Stimulated activated CD4-positive, alpha-beta T cell treated with anti-CD3 and anti-CD28 coated beads, Interleukin-4, amount 100 ng/mL, for 1 hour (primary cell): ENCODE data around the gene CCSER1.
"Not testable (repeated sequence)": the region's sequence is repeated elsewhere in the genome, so short reads cannot be mapped to it uniquely, and the experiment has no call there.

Experiments used
- DNase-seq: peaks from one replicate; pipeline ENCODE4 v3.0.0-alpha.2; 2020

CCSER1 gene

GRCh38 chr4:90580326-90580725 lies 453.1 kb downstream of the CCSER1 start:
- no peak for DNase-seq

DNA sequence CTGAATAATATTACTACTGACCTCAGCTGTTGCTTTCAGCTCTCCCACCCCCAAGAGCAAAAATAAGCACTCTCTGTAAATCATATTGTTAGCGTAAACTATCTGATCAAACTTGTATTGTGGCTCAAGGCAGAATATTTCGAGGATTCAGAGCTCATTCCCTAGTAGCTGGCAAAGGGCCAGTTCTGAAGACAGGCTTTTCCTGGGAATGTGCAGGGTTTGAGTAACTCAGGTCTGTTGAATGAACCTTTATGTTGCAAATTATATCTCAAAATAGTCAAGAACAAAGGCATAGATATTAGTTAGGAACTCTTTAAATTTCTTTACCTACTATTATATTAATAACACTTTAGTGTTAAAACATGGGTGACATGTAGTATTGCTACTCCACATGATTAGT lies 454.9 kb downstream of the CCSER1 start:
- no peak for DNase-seq

GRCh38 chr4:90584051-90584450 lies 456.9 kb downstream of the CCSER1 start:
- DNase-seq = no peak

GRCh38 chr4:90585961-90586360 lies 458.8 kb downstream of the CCSER1 start:
- no peak for DNase-seq

DNA sequence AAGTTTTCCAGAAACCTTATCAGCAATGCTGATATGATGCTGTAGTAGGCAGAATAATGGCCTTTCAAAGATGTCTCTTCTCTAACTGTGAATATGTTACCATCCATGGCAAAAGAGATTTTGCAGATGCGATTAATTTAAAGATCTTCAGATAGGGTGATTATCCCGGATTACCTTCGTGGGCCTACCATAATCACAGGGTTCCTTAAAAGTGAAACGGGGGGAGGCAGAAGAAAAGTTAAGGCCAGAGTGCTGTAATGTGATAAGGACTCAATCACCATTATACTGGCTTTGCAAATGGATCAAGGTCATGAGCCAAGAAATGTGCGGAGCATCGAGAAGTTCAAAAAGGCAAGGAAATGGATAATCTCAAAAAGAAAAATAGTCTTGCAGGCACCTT lies 459.6 kb downstream of the CCSER1 start:
- no peak for DNase-seq

DNA sequence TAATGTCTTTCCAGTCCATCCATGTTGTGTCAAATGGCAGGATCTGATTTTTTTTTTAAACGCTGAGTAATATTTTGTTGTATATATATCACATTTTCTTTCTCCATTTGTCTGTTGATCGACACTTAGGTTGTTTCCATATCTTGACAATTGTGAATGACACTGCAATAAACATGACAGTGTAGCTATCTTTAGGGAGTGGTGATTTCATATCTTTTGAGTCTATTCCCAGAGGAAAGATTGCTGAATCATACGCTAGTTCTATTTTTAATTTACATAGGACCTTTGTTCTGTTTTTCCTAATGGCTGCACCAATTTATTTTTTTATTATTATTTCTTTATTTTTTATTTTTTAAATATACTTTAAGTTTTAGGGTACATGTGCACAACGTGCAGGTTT lies 470.7 kb downstream of the CCSER1 start:
- DNase-seq = no peak

- DNase-seq = no peak
Measured at GRCh38 chr4:90598741-90599140, 471.5 kb downstream of the CCSER1 start.

- no peak for DNase-seq
Measured at GRCh38 chr4:90602726-90603125, 475.5 kb downstream of the CCSER1 start.

GRCh38 chr4:90603540-90603939 lies 476.3 kb downstream of the CCSER1 start:
- DNase-seq = no peak

DNA sequence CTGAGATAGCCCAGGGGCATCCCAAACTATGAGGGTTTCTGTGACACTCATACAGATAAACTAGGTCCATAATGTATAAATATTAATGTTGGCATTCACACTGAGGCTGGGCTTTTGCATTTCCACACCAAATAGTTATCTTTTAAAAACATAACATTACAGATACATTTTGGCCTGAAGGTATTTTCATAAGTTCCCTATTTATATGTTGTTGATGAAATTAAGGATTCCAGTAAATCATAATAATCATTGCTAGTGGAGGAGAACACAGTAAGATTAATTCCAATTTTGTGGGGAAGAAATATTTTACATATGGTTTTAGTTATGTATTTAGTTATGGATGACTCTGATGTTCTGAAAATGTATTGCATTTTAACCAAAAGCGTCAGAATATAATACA lies 479.6 kb downstream of the CCSER1 start:
- DNase-seq = no peak

GRCh38 chr4:90614371-90614770 lies 487.2 kb downstream of the CCSER1 start:
- no peak for DNase-seq

GRCh38 chr4:90621080-90621479 lies 493.9 kb downstream of the CCSER1 start:
- DNase-seq = no peak

DNA sequence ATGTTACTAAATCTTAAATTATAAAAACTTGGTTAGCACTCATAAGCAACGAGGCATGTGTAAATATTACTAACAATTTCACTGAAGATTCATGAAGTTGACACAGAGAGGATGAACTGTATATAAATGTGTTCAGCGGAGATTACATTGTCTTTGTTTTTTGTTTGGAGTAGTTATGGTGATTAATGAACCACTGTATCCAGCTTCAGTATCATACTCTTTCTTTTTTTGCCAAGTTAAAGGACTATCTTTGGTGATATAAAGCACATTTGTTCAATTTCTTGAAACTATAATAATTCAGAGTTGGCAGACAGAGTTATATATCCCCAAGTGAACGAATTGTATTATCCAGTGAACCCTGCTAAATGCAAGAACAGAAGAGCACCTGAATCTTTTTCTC lies 497.6 kb downstream of the CCSER1 start:
- DNase-seq = no peak

GRCh38 chr4:90641861-90642599 lies 514.8 kb downstream of the CCSER1 start:
- DNase-seq = no peak

GRCh38 chr4:90643156-90643555 lies 516.0 kb downstream of the CCSER1 start:
- DNase-seq = no peak

- DNase-seq = no peak
Measured at GRCh38 chr4:90648311-90648710, 521.1 kb downstream of the CCSER1 start.

DNA sequence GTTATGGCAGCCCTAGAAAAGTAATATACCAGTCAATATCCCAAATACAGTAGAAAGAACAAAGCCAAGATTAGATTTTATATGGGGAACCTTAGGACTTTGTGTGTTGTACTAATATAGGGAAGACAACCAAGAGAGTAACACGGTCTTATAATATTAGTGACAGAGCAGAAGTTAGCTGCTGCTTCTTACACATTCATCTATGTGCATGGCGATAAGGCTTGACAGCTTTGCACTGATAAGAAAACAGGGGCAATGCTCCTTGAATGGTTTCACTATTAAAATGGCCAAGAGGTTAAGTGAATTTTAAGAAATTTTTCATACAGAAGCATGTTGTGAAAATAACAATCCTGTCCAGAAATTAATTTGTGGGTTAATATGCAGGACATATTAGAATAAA lies 521.6 kb downstream of the CCSER1 start:
- no peak for DNase-seq

DNA sequence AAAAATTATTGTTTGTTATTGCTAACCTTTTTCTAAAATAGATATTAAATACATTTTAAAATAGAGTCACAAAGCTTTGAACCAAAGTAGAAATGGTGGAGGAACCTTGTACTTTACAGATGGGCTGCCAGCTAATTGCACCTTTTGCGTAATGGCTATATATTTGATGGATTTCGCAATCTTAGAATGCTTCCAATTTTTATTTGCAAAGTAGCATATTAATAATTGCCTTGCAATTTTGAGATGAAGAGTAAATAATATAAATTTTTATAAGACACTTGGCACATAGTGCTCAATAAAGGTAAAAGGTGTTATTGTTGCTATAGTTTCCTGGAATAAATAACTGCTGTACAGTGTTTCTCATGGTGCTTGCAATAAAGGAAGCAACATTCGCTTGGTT lies 533.5 kb downstream of the CCSER1 start:
- no peak for DNase-seq

GRCh38 chr4:90670183-90670582 lies 543.0 kb downstream of the CCSER1 start:
- no peak for DNase-seq

- no peak for DNase-seq
Measured at GRCh38 chr4:90689739-90690138, 562.5 kb downstream of the CCSER1 start.

DNA sequence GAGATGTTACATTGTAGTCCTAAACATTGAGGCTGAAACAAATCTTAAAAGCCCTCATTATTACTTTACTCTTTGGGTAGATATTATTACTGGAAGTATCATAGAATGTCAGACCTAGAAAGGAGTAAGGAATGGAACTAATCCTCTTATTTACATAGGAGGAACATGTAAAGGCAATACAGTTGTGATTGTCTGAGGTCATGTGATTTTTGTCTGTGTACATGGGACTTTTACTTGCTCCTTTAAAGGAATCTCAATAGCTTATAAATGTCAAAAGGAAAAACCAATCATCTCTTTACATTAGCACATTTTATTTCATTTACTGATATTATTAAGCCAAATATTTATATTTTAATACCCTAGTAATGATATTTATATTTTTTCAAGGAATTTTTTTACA lies 568.2 kb downstream of the CCSER1 start:
- DNase-seq = no peak

DNA sequence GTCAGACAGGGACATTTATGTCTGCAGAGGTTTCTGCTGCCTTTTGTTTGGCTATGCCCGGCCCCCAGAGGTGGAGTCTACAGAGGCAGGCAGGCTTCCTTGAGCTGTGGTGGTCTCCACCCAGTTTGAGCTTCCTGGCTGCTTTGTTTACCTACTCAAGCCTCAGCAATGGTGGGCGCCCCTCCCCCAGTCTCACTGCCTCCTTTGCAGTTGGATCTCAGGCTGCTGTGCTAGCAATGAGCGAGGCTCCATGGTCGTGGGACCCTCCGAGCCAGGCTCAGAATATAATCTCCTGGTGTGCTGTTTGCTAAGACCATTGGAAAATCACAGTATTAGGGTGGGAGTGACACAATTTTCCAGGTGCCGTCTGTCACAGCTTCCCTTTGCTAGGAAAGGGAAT lies 578.3 kb downstream of the CCSER1 start:
- DNase-seq = not testable (repeated sequence)

DNA sequence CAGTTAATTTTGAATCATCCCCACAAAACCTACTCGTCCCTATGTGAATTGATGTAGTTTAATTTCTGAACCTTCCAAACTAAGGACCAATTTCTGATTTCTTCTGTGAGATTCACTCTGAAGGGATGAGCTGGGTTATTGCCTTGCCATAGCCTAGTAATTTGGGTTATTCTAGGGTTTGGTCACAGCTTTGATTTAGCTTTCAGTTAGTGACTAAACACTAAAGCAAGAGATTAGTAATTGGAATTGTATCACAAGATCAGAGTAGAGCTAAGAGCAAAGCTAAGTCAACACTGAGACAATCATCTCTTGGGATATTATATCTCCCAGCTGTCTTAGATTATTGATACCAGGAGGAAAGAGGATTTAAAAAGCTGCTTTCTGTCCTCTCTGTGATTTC lies 588.0 kb downstream of the CCSER1 start:
- DNase-seq = no peak

GRCh38 chr4:90718931-90719330 lies 591.7 kb downstream of the CCSER1 start:
- DNase-seq = no peak

DNA sequence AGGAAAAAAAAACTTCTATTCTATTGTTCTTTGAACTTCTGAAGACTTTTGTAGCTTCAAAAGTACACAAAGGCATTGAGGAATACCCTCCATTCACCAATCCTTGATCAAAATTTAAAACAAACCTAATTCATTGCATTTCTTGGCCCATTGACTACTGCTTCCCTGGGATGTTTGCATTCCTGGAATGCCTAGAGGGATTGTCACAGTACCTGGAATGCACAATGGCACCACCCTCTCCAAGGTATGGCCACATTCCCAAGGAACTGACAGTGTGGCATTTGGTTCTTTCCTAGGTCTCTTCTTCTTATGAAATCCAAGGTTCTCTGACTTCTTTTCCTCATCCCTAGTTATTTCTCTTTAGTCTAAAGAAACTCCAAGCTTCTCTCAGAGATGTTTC lies 600.7 kb downstream of the CCSER1 start:
- DNase-seq = no peak
